ENCODE data around the gene UBE2L6.

- TF ChIP-seq, protein P1, sequence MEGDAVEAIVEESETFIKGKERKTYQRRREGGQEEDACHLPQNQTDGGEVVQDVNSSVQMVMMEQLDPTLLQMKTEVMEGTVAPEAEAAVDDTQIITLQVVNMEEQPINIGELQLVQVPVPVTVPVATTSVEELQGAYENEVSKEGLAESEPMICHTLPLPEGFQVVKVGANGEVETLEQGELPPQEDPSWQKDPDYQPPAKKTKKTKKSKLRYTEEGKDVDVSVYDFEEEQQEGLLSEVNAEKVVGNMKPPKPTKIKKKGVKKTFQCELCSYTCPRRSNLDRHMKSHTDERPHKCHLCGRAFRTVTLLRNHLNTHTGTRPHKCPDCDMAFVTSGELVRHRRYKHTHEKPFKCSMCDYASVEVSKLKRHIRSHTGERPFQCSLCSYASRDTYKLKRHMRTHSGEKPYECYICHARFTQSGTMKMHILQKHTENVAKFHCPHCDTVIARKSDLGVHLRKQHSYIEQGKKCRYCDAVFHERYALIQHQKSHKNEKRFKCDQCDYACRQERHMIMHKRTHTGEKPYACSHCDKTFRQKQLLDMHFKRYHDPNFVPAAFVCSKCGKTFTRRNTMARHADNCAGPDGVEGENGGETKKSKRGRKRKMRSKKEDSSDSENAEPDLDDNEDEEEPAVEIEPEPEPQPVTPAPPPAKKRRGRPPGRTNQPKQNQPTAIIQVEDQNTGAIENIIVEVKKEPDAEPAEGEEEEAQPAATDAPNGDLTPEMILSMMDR (conservative IDR thresholded peaks at IDR 0.05; ENCODE audit: low read depth, low read length): no peak
- TF ChIP-seq, protein P2, sequence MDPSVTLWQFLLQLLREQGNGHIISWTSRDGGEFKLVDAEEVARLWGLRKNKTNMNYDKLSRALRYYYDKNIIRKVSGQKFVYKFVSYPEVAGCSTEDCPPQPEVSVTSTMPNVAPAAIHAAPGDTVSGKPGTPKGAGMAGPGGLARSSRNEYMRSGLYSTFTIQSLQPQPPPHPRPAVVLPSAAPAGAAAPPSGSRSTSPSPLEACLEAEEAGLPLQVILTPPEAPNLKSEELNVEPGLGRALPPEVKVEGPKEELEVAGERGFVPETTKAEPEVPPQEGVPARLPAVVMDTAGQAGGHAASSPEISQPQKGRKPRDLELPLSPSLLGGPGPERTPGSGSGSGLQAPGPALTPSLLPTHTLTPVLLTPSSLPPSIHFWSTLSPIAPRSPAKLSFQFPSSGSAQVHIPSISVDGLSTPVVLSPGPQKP (IDR thresholded peaks at IDR 0.05; ENCODE audit: borderline replicate concordance, low read depth, low read length): no peak
- TF ChIP-seq FOS (IDR thresholded peaks at IDR 0.05; ENCODE audit: low read depth, low read length): no peak
- TF ChIP-seq POLR2A (IDR thresholded peaks at IDR 0.05; ENCODE audit: low read depth, low read length): no peak
- no peak for TF ChIP-seq RCOR1 (IDR thresholded peaks at IDR 0.05; ENCODE audit: insufficient replicate concordance, low read length)
- TF ChIP-seq RAD21 (IDR thresholded peaks at IDR 0.05; ENCODE audit: low read length): no peak
- TF ChIP-seq, protein P3, sequence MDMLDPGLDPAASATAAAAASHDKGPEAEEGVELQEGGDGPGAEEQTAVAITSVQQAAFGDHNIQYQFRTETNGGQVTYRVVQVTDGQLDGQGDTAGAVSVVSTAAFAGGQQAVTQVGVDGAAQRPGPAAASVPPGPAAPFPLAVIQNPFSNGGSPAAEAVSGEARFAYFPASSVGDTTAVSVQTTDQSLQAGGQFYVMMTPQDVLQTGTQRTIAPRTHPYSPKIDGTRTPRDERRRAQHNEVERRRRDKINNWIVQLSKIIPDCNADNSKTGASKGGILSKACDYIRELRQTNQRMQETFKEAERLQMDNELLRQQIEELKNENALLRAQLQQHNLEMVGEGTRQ (IDR thresholded peaks at IDR 0.05; ENCODE audit: low read depth, low read length): no peak
- TF ChIP-seq BHLHE40 (IDR thresholded peaks at IDR 0.05; ENCODE audit: low read depth, low read length): no peak
- no peak for TF ChIP-seq CEBPB (IDR thresholded peaks at IDR 0.05; ENCODE audit: low read depth, low read length)
- no peak for TF ChIP-seq SMC3 (IDR thresholded peaks at IDR 0.05; ENCODE audit: low read depth, low read length)
- TF ChIP-seq CHD1 (IDR thresholded peaks at IDR 0.05; ENCODE audit: low read depth, low read length): no peak
- TF ChIP-seq NFE2L2 (IDR thresholded peaks at IDR 0.05; ENCODE audit: low read depth, low read length): no peak
These were observed 24.9 kb downstream of the UBE2L6 start for GRCh38 chr11:57542582-57542981.

Data from IMR-90 (cell line).